ENCODE measurements around the gene COP1. TPM values are rescaled to one million over a fixed set of nuclear protein-coding genes. Genes with fewer than 3 reads are reported as not detected.

Gene COP1
- total and polyA plus RNA-seq, 2 of the 8 experiments (the other 6 are each of a cell fraction or from before 2014, with no cell fraction given) = 26.2 to 44.9 TPM

GRCh38 chr1:176183618-176184017 is 23.5 kb downstream of the COP1 start:
- Histone ChIP-seq H4K91ac (replicated peaks; ENCODE audit: insufficient read length, low read length) (no peak overlapping the region), H3K14ac (ENCODE audit: insufficient read length) (no peak overlapping the region), H4K5ac (ENCODE audit: insufficient read length, low read depth, low read length) (no peak overlapping the region), H3K4me1 (replicated peaks in 1 of 4; ENCODE audit: control insufficient read depth in 3 of 4, insufficient read depth in 4 of 4, low read length in 3 of 4) (peaks cover 0 to 6% (median 0%) of the 10 kb centered on the region in 4 experiments; a peak in 4 of 7 replicates), H3K23me2 (ENCODE audit: low read depth, low read length) (no peaks in the 10 kb centered on the region), H3K9me3 (ENCODE audit: insufficient read depth in 2 of 2, low read depth in 1 of 2, low read length in 1 of 2) (no peaks in the 10 kb centered on the region), H3K9ac (replicated peaks in 1 of 4; ENCODE audit: extremely low read depth in 1 of 4, low read depth in 3 of 4, low read length in 3 of 4) (no peak overlapping the region), H3K27ac (ENCODE audit: low read depth, low read length) (no peak overlapping the region), H3K36me3 (ENCODE audit: control insufficient read depth in 2 of 4, insufficient read depth in 4 of 4, low read length in 3 of 4) (no peaks in the 10 kb centered on the region; a peak in 1 of 8 replicates), H2BK120ac (replicated peaks; ENCODE audit: low read depth, low read length) (no peak overlapping the region), H2BK12ac (ENCODE audit: low read depth, low read length) (no peak overlapping the region), H2BK20ac (ENCODE audit: low read length) (no peak overlapping the region), H2AFZ (ENCODE audit: low read length) (no peak overlapping the region), H2AK5ac (ENCODE audit: low read depth, low read length) (no peak overlapping the region), H3K18ac (ENCODE audit: extremely low read depth, low read length) (no peak overlapping the region), H2BK15ac (ENCODE audit: low read length) (no peak overlapping the region), H3K4ac (replicated peaks; ENCODE audit: insufficient read length, low read depth, low read length) (no peak overlapping the region), H3K4me3 (ENCODE audit: extremely low read depth in 1 of 4, insufficient read depth in 2 of 4, low read depth in 3 of 4, low read length in 4 of 4) (no peak overlapping the region), H3K27me3 (replicated peaks in 1 of 4; ENCODE audit: control insufficient read depth in 3 of 4, extremely low read depth in 1 of 4, insufficient read depth in 3 of 4, low read length in 3 of 4) (no peaks in the 10 kb centered on the region), H4K20me1 (replicated peaks in 1 of 2; ENCODE audit: control insufficient read depth in 1 of 2, insufficient read depth in 2 of 2, low read length in 2 of 2) (peaks cover 4 to 12% of the 10 kb centered on the region in 2 experiments), H4K8ac (ENCODE audit: extremely low read depth, insufficient read depth, low read length) (no peak overlapping the region), H3K79me1 (ENCODE audit: low read depth, low read length) (no peaks in the 10 kb centered on the region; the same call in 1 of the 2 replicates), H3K79me2 (ENCODE audit: control insufficient read depth in 1 of 2, insufficient read depth in 2 of 2, low read length in 2 of 2) (peaks cover 3 to 80% of the 10 kb centered on the region in 2 experiments; a peak in 3 of 4 replicates), H3K23ac (ENCODE audit: insufficient read length) (no peak overlapping the region), H3K4me2 (ENCODE audit: insufficient read depth in 1 of 2, low read depth in 2 of 2, low read length in 2 of 2) (no peak overlapping the region), H3K56ac (replicated peaks; ENCODE audit: insufficient read length, low read depth, low read length) (no peak overlapping the region), H2BK5ac (ENCODE audit: low read depth, low read length) (no peak overlapping the region)
- WGBS, 2 experiments (ENCODE audit: extremely low coverage in 1 of 2, insufficient coverage in 1 of 2, insufficient read length in 1 of 2, insufficient replicate concordance in 2 of 2, low coverage in 1 of 2, low lambda C conversion rate in 2 of 2, missing lambda C conversion rate in 1 of 2) = 98% methylated on average over 3 of the region's 3 CpGs; no CpG with 5 or more reads in 1 of the 2 experiments
- POLR2A ChIA-PET (ENCODE audit: partially characterized antibody) = no interaction called here
- DNase-seq (ENCODE audit: low read depth in 1 of 2, low spot score in 2 of 2) (no peak), FAIRE-seq (no peak)
- no peak for TF ChIP-seq FOSL1 (IDR thresholded peaks at IDR 0.05; ENCODE audit: insufficient read depth, low read depth, low read length)
- CTCF ChIA-PET (ENCODE audit: partially characterized antibody) = no interaction called here
